ENCODE measurements around the gene JPH2. TPM values are rescaled to one million over a fixed set of nuclear protein-coding genes. Genes with fewer than 3 reads are reported as not detected.

Gene JPH2
- total RNA-seq, 1 experiment from 2014 or later = 4.8 TPM

DNA sequence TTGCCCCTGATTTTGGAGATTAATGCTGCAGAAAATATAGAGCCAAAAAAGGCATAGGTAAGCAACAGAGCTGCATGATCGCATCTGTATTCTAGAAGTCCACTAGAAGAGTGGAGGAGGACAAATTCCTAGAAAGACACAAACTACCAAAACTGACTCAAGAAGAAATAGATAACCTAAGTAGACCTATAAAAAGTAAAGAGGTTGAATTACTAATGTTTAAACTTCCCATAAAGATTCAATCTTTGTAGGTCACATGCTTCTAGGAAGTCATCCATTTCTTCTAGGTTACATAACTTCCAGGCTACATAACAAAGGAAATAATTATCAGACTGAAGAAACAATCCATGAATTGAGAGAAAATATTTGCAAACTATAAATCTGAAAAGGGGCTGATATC is 84.4 kb downstream of the JPH2 start:
- DNase-seq (ENCODE audit: low spot score) = no peak

DNA sequence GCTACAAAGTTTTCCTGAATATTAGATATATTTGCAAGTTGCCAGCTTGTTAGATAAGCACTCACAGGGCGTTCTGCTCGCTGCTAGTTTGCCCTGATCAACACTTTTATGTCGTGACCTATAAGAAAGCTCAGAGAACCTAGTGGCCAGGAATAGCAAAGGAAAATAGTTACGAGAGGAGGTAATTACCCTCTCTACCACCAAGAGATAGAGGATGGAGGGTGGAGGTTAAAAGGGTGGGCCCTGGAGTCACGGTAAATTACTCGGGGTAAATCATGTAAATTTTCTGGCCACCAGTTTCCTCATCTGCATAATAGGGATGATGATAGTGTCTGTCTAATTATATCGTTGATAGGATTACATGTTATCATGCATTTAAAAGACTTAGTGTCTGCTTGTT is 87.2 kb downstream of the JPH2 start:
- no peak for DNase-seq (ENCODE audit: low spot score)

- DNase-seq (ENCODE audit: low spot score) = no peak
Measured at GRCh38 chr20:44098657-44099056, 88.3 kb downstream of the JPH2 start.

DNA sequence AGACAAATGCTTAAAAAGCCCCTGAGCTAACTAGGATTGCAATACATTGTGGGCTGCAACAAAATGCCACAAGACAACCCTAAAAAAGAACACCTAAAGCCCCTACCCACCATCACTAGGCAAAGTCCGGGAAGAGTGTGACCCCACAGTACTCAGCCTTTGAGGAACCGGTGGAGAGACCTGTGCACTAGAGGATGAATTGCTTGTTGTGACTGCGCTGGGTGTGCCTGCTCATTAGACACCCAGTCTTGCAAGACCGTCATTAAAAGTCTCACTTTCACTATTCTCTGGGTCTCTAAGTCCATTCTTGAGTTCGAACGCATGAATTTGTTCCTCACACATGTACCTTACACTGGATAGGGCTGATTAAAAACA is 88.7 kb downstream of the JPH2 start:
- DNase-seq (ENCODE audit: low spot score) = no peak

GRCh38 chr20:44097521-44098255 is 89.3 kb downstream of the JPH2 start:
- no peak for DNase-seq (ENCODE audit: low spot score)

- no peak for DNase-seq (ENCODE audit: low spot score)
Measured at GRCh38 chr20:44095831-44096230, 91.2 kb downstream of the JPH2 start.

DNA sequence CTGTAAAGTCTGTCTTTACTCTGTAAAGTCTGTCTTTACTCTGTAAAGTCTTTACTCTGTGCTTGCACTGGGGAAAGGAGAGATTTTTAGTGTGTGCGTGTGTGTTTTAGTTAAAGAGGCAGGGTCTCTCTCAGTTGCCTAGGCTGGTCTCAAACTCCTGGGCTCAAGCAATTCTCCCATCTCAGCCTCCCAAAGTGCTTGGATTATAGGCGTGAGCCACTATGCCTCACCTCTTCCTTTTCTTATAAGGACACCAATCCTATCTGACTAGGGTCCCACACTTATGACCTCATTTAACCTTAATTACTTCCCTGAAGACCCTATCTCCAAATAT is 93.8 kb downstream of the JPH2 start:
- DNase-seq (ENCODE audit: low spot score) = no peak

DNA sequence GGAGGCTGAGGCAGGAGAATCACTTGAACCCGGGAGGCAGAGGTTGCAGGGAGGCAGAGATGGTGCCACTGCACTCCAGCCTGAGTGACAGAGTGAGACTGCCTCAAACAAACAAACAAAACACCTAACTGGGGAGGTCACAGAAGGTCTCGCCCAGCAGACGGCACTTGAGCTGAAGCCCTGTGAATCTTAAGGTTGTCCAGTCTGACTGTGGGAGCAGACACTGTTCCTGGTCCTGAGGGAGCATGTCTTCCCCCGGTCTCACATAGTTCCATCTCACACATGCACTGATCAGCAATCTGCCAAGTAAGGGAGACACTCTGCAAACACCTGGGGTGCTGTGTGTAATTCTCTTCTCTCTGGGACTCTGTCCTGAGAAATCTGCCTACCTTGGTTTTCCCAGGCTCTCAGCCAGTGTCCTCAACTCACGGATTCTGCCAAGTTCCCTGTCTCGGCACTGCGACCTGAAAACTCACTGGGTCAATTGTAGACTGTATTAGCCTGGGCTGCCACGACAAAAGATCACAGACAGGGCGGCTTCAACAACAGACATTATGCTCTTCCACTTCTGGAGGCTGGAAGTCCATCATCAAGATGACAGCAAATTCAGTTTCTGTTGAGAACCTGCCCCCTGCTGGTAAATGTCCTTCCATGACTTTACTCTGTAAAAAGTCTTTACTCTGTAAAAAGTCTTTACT is 94.3 kb downstream of the JPH2 start:
- peak; percentile 61 for DNase-seq (ENCODE audit: low spot score)

- DNase-seq (ENCODE audit: low spot score) = no peak
Measured at GRCh38 chr20:44091026-44091425, 96.0 kb downstream of the JPH2 start.

DNA sequence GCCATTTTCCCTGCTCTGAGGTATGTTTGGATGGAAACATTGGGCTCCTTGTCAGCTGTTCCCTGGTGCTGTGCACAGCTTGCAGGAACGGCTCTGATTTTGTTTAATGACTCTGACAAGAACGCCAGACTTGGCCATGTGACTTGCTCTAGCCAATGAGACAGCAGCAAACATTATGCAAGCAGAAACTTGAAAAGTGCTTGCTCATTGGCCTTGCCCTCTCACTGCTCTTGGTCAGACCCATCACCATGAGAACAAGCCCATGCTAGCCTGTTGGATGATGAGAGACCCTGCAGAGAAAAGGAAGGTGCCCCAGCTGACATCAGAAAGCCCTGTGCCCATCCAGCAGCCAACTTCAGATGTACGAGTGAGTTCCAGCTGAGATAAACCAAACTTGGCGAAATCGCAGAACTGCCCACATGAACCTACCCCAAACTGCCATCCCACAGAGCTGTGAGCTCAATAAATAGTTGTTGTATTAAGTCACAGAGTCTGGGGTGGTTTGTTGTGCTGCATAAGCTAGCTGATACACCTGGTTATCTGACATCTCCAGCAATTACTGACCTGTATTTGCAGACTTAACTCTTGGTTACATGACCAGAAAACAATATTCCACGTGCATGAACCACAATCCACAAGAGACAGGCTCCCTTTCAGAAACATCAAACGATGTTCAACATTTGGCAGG is 96.9 kb downstream of the JPH2 start:
- peak; percentile 74 for DNase-seq (ENCODE audit: low spot score)

DNA sequence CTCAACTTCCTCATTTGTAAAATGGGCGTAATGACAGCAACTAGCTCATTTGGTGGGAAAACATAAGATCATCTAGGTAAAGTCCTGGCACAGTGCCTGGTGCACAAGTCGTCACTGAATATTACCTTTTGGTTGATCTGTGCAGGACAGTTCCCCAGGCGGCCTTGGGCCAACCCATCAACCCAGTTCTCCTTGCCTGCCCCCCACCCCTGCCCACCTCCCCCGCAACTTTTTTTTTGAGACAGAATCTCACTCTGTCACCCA is 99.2 kb downstream of the JPH2 start:
- DNase-seq (ENCODE audit: low spot score) = no peak

GRCh38 chr20:44087051-44087856 is 99.7 kb downstream of the JPH2 start:
- DNase-seq (ENCODE audit: low spot score) = no peak

DNA sequence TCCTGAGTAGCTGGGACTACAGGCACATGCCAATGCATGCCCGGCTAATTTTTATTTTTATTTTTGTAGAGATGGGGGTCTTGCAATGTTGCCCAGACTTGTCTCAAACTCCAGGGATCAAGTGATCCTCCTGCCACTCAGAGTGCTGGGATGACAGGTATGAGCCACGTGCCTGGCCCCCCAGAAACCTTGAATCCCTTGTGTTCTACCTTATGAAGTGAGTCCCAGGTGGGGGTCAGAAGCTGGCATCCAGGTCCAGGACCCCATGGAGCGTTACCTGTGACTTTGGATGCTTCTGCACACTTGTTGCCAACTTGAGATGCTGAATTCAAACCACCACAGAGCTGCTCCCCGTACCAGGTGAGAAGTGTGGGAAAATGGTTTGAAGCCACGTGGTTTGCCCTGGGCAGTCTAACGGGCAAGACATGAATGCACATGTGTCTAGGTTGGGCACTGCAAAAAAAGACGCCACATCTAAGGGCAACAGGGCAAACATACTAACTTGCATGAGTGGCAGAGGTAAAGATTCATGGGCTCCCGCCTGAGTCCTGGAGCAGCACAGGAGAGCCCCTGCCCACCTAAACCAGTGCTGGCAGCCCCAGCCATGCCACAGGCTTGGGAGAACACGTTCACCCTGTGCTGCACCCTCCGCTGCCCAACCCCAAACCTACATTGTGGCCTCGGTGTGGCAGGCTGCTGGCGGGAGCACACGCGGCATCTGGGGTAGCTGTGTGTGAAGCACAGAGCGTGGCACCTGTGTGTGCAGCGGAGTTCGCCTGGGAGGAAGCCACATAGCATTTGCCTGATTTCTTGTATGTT is 101.2 kb downstream of the JPH2 start:
- DNase-seq (ENCODE audit: low spot score) = no peak

DNA sequence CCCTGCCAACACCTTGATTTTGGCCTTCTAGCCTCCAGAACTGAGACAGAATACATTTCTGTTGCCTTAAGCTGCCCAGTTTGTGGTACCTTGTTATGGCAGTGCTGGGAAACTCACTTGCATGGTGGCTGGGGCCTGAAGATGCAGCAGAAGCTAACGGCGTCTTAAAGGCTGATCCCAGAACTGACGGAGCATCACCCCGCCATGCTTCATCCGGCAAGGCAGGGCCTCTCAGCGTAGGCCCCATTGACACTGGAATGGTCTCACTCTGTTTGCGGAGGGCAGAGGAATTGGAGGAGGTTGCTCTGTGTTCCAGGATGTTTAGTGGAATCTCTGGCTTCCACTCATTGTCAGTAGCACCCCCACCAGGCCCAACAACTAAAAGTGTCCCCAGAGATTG is 102.1 kb downstream of the JPH2 start:
- no peak for DNase-seq (ENCODE audit: low spot score)

GRCh38 chr20:44084439-44084838 is 102.5 kb downstream of the JPH2 start:
- DNase-seq (ENCODE audit: low spot score) = no peak

DNA sequence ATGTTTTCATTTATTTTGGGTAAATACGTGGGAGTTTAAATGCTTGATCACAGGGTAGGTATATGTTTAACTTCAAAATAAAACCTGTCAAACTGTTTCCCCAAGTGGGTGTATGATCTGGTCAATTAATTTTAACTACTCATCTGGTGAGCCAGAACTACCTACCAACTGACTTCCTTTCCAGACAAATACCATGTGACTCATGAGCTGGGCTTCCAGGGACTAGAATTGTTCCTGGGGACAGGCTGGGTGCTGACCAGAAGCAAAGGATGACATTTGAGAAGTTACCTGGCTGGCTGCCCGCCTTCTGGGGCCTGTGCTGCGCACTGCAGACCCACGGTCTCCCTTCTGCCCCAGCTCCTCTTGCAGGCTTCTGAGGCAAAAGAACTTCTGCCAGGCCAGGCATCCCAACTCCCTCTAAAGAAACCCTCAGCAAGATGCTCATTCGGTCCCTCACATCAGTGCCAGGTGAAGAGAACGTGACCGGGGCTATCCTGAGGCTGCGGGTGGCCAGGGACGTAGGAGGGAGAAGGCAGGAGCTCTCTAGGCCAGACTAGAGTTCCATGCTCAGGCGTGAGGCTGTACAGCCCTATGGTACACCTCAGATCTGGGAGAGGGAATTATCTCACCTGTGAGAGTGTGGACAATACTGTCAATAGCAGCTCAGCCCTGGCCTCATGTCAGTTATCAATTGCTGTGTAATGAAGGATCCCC is 103.6 kb downstream of the JPH2 start:
- DNase-seq (ENCODE audit: low spot score) = peak; percentile 59

DNA sequence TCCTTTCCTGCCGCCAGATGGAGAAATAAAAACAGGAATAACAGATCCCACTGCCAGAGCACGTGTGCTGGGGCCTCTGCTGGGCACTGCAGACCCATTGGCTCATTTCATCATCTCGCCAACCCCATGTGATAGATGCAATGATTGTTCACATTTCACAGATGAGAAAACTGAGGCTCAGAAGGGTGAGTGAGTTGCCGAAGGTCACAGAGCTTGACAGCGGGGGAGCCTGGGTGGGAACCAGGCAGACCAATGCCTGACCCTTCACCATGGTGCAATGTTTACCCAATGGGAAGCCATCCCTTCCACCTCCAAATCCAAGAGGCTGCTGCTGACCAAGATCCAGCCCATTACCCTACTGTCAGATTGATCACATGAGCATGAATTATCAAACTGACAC is 105.1 kb downstream of the JPH2 start:
- DNase-seq (ENCODE audit: low spot score) = no peak

DNA sequence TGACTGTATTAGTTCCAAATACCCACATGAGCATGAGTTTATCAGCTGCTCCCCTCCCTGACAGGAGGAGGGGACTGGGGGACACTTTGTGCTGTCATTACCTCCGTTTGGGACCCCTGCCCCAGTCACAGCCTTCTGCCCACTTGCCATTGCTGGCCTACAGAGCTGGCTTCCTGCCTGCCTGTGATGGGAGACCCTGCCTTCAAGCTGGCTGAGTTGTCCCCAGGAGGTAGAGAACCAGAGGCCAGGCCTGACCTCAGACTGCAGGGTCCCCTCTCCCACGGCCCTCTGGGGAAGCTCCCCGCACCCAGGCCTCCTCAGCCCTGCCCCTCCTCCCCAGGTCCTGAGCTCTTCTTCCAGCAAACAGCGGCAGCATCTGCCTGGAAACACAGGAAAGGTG is 105.5 kb downstream of the JPH2 start:
- DNase-seq (ENCODE audit: low spot score) = no peak

DNA sequence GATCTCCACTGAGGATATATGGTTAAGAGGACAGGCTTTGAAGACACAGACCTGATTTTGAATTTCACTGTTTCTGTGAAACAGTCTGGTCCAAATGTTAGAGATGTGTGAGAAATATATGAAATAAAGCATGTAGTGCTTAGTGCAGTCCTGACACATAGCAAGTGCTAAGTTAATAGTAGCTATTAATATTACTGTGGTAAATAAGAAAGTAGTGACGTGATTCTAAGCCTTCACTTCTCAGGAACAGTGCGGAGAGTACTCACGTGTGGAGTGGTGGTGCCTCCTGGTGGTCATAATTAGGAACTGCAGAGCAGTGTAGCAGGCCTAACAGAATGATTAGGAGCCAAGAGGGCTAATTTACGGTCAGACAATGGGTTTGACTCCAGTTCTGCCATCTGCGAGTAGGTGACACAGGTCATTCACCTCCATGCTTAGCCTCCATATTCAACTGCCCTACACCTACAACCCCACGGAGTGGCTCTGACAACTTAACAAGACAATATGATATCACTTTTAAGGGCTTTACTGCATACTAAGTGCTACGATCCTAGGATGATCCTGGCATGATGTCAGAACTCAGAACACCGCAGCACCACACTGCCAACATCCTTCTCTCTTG is 106.2 kb downstream of the JPH2 start:
- DNase-seq (ENCODE audit: low spot score) = peak; percentile 75

GRCh38 chr20:44080064-44080463 is 106.9 kb downstream of the JPH2 start:
- DNase-seq (ENCODE audit: low spot score) = peak; percentile 42

GRCh38 chr20:44079291-44079690 is 107.7 kb downstream of the JPH2 start:
- DNase-seq (ENCODE audit: low spot score) = no peak
